B cell (primary cell): ENCODE results near the gene CA9. TPM values are rescaled to one million over a fixed set of nuclear protein-coding genes. Genes with fewer than 3 reads are reported as not detected.

Experiments
- ATAC-seq: fragments of 200-7000 bp; cut with Tn5 transposase; one replicate; pipeline ENCODE4 v1.10.0; 2021; ENCODE audit warnings: low read depth, mild to moderate bottlenecking, moderate number of reproducible peaks, moderate library complexity
- CTCF ChIA-PET: fragments of 350-600 bp; sonication (Branson Sonifier 250); formaldehyde crosslinking; loops from one replicate; lab custom pipeline; 2021; ENCODE audit warnings: antibody characterized with exemption, inconsistent platforms; lab: Charles Lee
- POLR2A ChIA-PET: fragments of 350-600 bp; sonication (Branson Sonifier 250); formaldehyde crosslinking; loops from one replicate; lab custom pipeline; 2021; ENCODE audit warnings: antibody characterized with exemption; lab: Charles Lee
- DNase-seq: peaks from one replicate; pipeline ENCODE4 v3.0.0; 2013
- H2AFZ ChIP-seq: 2 replicates; pipeline ENCODE4 v1.6.1; 2012; ENCODE audit warnings: mild to moderate bottlenecking, low read depth, low read length; ENCODE audit not compliant: insufficient read depth, poor library complexity, severe bottlenecking
- H3K27ac ChIP-seq, 2 donors: 1 replicate in 1 of 2; 2 replicates in 1 of 2; pipeline ENCODE4 v1.5.1; 2012 to 2013; ENCODE audit warnings: low read length in 2 of 2, mild to moderate bottlenecking in 2 of 2, moderate library complexity in 1 of 2
- H3K27me3 ChIP-seq, 4 experiments: fragments of 200-600 bp in 1 of 4; sonication (generic) in 1 of 4; replicated peaks in 1 of 4; 1 replicate in 2 of 4; 2 replicates in 2 of 4; pipeline versions ENCODE4 v1.6.1 to v1.7.0; 2013 to 2016; ENCODE audit warnings: low read length in 3 of 4, mild to moderate bottlenecking in 2 of 4, mixed read lengths in 1 of 4, moderate library complexity in 1 of 4; ENCODE audit not compliant: insufficient read depth in 4 of 4, control insufficient read depth in 3 of 4; ENCODE audit errors: control extremely low read depth in 1 of 4
- H3K36me3 ChIP-seq, 2 experiments: replicated peaks in 1 of 2; 1 replicate in 1 of 2; 2 replicates in 1 of 2; pipeline versions ENCODE4 v1.6.1 to v1.7.1; 2013; ENCODE audit warnings: low read length in 1 of 2; ENCODE audit not compliant: insufficient read depth in 2 of 2, control insufficient read depth in 1 of 2; ENCODE audit errors: control extremely low read depth in 1 of 2, extremely low read depth in 1 of 2
- H3K4me1 ChIP-seq, 2 donors: fragments of 200-600 bp in 1 of 2; sonication (generic) in 1 of 2; 1 replicate in 1 of 2; 2 replicates in 1 of 2; pipeline versions ENCODE4 v1.5.1 to v1.6.1; 2013 to 2017; ENCODE audit warnings: low read length in 2 of 2; ENCODE audit not compliant: control insufficient read depth in 2 of 2, insufficient read depth in 2 of 2
- H3K4me2 ChIP-seq: replicated peaks from 2 replicates; pipeline ENCODE3; 2012; ENCODE audit warnings: mild to moderate bottlenecking, low read depth, low read length; ENCODE audit not compliant: poor library complexity, severe bottlenecking
- H3K4me3 ChIP-seq, 5 experiments: fragments of 200-600 bp in 1 of 5; sonication (generic) in 1 of 5; 1 replicate in 3 of 5; 2 replicates in 2 of 5; pipeline versions ENCODE4 v1.5.1 to v1.7.0; 2011 to 2016; ENCODE audit warnings: low read length in 4 of 5, mild to moderate bottlenecking in 4 of 5, low read depth in 2 of 5, control low read depth in 1 of 5, moderate library complexity in 1 of 5; ENCODE audit not compliant: insufficient read depth in 1 of 5; ENCODE audit errors: control extremely low read depth in 1 of 5, extremely low read depth in 1 of 5
- H3K79me2 ChIP-seq: fragments of 200-600 bp; sonication (generic); one replicate; pipeline ENCODE4 v1.6.0; 2016; ENCODE audit warnings: low read length; ENCODE audit not compliant: control insufficient read depth, insufficient read depth
- H3K9ac ChIP-seq: fragments of 200-600 bp; sonication (generic); 2 replicates; pipeline ENCODE4 v1.6.1; 2017; ENCODE audit warnings: mild to moderate bottlenecking, low read length, moderate library complexity
- H3K9me3 ChIP-seq, 3 donors: one replicate each; pipeline versions ENCODE4 v1.6.1 to v1.7.1; 2013; ENCODE audit warnings: low read length in 2 of 3; ENCODE audit not compliant: control insufficient read depth in 2 of 3, insufficient read depth in 1 of 3; ENCODE audit errors: control extremely low read depth in 1 of 3
- H4K20me1 ChIP-seq: 2 replicates; pipeline ENCODE4 v1.6.0; 2012; ENCODE audit warnings: mild to moderate bottlenecking, low read length; ENCODE audit not compliant: insufficient read depth, control insufficient read depth, poor library complexity, severe bottlenecking
- H3K27ac Mint-ChIP-seq: one replicate; pipeline ENCODE4 v1.8.0; 2021; ENCODE audit warnings: mixed read lengths
- H3K27me3 Mint-ChIP-seq: one replicate; pipeline ENCODE4 v1.8.0; 2021; ENCODE audit warnings: mixed read lengths
- H3K4me1 Mint-ChIP-seq: one replicate; pipeline ENCODE4 v1.8.0; 2021; ENCODE audit warnings: mixed read lengths
- H3K4me3 Mint-ChIP-seq: one replicate; pipeline ENCODE4 v1.8.0; 2021; ENCODE audit warnings: mixed read lengths
- H3K9me3 Mint-ChIP-seq: one replicate; pipeline ENCODE4 v1.8.0; 2022; ENCODE audit warnings: mixed read lengths; ENCODE audit not compliant: insufficient read depth
- CTCF ChIP-seq: fragments of 200-600 bp; IDR thresholded peaks from one replicate; pipeline ENCODE4 v1.8.0; 2022; ENCODE audit warnings: antibody characterized with exemption, mild to moderate bottlenecking
- EZH2 ChIP-seq: IDR thresholded peaks from 2 replicates; pipeline ENCODE4 v1.6.1; 2012; ENCODE audit warnings: borderline replicate concordance, low read depth, mild to moderate bottlenecking, moderate library complexity, low read length; ENCODE audit not compliant: insufficient read depth, poor library complexity, severe bottlenecking
- WGBS: methylation state at CpG from one replicate; pipeline ENCODE4 v1.1.5; 2013; ENCODE audit warnings: missing lambda C conversion rate; ENCODE audit not compliant: insufficient coverage; 5-methylcytosine and 5-hydroxymethylcytosine counted together
- intact Hi-C: fragments of 100-400 bp; cut with micrococcal nuclease; formaldehyde crosslinking; loops from one replicate; pipeline ENCODE4 v1.10.0; 2022
- polyA plus RNA-seq: library from polyadenylated mRNA; depleted of rRNA; stranded (reverse); fragments of >200 nt; gene quantifications from 2 replicates; pipeline ENCODE4 v1.2.3, GENCODE V29; 2012
- small RNA-seq: library from RNA; depleted of rRNA; stranded (forward); fragments of <200 nt; gene quantifications from one replicate; pipeline ENCODE3, GENCODE V24; 2012; ENCODE audit warnings: low replicate concordance, low read depth; ENCODE audit not compliant: insufficient read length
- total RNA-seq, 2 donors: library from RNA; stranded (reverse); fragments of 120-200 nt in 1 of 2; gene quantifications; 1 replicate in 1 of 2; 2 replicates in 1 of 2; pipeline versions ENCODE4 v1.2.3 to v1.2.4, GENCODE V29; 2013 to 2022

Gene CA9
- total and polyA plus RNA-seq, 2 donors (not counting 1 experiment from before 2014, with no cell fraction given): not detected

- Histone ChIP-seq H3K4me2 (peak overlapping the region; percentile 89), H3K36me3 (peaks cover 1 to 37% of the 10 kb centered on the region in 2 experiments), H3K9me3 (no peaks in the 10 kb centered on the region), H3K79me2 (peaks cover 76% of the 10 kb centered on the region), H3K4me1 (peaks cover 63 to 67% of the 10 kb centered on the region in 2 donors), H3K4me3 (peak overlapping the region; percentile 52 to 87 (median 82)), H2AFZ (no peak overlapping the region), H3K27me3 (no peaks in the 10 kb centered on the region), H3K27ac (peak overlapping the region; percentile 69 to 92), H4K20me1 (peaks cover 47% of the 10 kb centered on the region), H3K9ac (peak overlapping the region; percentile 84)
- no peak overlapping the region for H3K27ac Mint-ChIP-seq
- no peaks in the 10 kb centered on the region for H3K9me3 Mint-ChIP-seq
- ChIA-PET POLR2A (interaction anchor here (0.5 to 4.4 kb wide), 2 partner anchors 12 to 116 kb away, joined by 3 to 21 read pairs; no protein-coding TSS in a partner anchor), CTCF (interaction anchor here (0.9 to 9.7 kb wide), 16 partner anchors 11 to 152 kb away, joined by 3 to 142 read pairs (median 10); partner anchors contain the start of genes CCDC107, GBA2, HINT2 and RGP1)
- peaks cover 14% of the 10 kb centered on the region for H3K4me1 Mint-ChIP-seq
- ATAC-seq: no peak
- no peak overlapping the region for H3K4me3 Mint-ChIP-seq
- 86% methylated on average over 2 of the region's 2 CpGs for WGBS
- intact Hi-C loops: loop anchor here (5.0 to 10.0 kb wide), 4 partner anchors 462 to 1913 kb away; partner anchors contain the start of genes CLTA, FANCG, UBE2R2 and VCP
- H3K27me3 Mint-ChIP-seq: no peaks in the 10 kb centered on the region
- TF ChIP-seq EZH2 (no peak), CTCF (no peak)
- DNase-seq: no peak
Observed at GRCh38 chr9:35730486-35730854, 56.7 kb downstream of the CA9 start.

Small RNA genes within 50 kb of the gene (small RNA-seq; reads per million reads assigned to genes)
- gene RMRP (not detected), gene RN7SL22P (not detected)

Other genes with a start within 250 kb of the CA9 start
- gene RUSC2, start 183.8 kb upstream of the CA9 start, total RNA-seq: 0.32 and 0.76 TPM in 2 replicates
- gene RUSC2, start 183.8 kb upstream of the CA9 start, polyA plus RNA-seq: 0.27 and 0.48 TPM in 2 replicates
- gene TESK1, start 68.7 kb upstream of the CA9 start, total RNA-seq: 94.1 and 94.6 TPM in 2 replicates
- 43.6 and 43.8 TPM in 2 replicates for gene TESK1, start 68.7 kb upstream of the CA9 start, polyA plus RNA-seq
- 94.6 and 110 TPM in 2 replicates for gene CD72, start 55.5 kb upstream of the CA9 start, total RNA-seq
- gene CD72, start 55.5 kb upstream of the CA9 start, polyA plus RNA-seq: 436 and 651 TPM in 2 replicates
- 38.5 and 39.5 TPM in 2 replicates for gene SIT1, start 23.0 kb upstream of the CA9 start, total RNA-seq
- gene SIT1, start 23.0 kb upstream of the CA9 start, polyA plus RNA-seq: 26.9 and 37.1 TPM in 2 replicates
- gene RMRP, start 15.9 kb upstream of the CA9 start, total RNA-seq: 7,890 and 7,920 TPM in 2 replicates
- not detected in 2 replicates for gene RMRP, start 15.9 kb upstream of the CA9 start, polyA plus RNA-seq
- gene CCDC107, start 15.6 kb upstream of the CA9 start, total RNA-seq: 33.8 and 41.6 TPM in 2 replicates
- 22.4 and 22.5 TPM in 2 replicates for gene CCDC107, start 15.6 kb upstream of the CA9 start, polyA plus RNA-seq
- 0.53 and 0.62 TPM in 2 replicates for gene ARHGEF39, start 8.7 kb upstream of the CA9 start, total RNA-seq
- gene ARHGEF39, start 8.7 kb upstream of the CA9 start, polyA plus RNA-seq: 0.35 and 0.40 TPM in 2 replicates
- 6.0 and 6.3 TPM in 2 replicates for gene TPM2, start 16.0 kb downstream of the CA9 start, total RNA-seq
- 2.4 and 9.8 TPM in 2 replicates for gene TPM2, start 16.0 kb downstream of the CA9 start, polyA plus RNA-seq
- gene TLN1, start 58.3 kb downstream of the CA9 start, total RNA-seq: 272 and 280 TPM in 2 replicates
- gene TLN1, start 58.3 kb downstream of the CA9 start, polyA plus RNA-seq: 97.2 and 102 TPM in 2 replicates
- gene CREB3, start 58.7 kb downstream of the CA9 start, total RNA-seq: 18.1 and 20.7 TPM in 2 replicates
- 12.3 and 14.2 TPM in 2 replicates for gene CREB3, start 58.7 kb downstream of the CA9 start, polyA plus RNA-seq
- gene GBA2, start 75.3 kb downstream of the CA9 start, total RNA-seq: 137 and 158 TPM in 2 replicates
- 110 and 114 TPM in 2 replicates for gene GBA2, start 75.3 kb downstream of the CA9 start, polyA plus RNA-seq
- gene RGP1, start 75.4 kb downstream of the CA9 start, total RNA-seq: 42.3 and 44.3 TPM in 2 replicates
- 11.4 and 17.6 TPM in 2 replicates for gene RGP1, start 75.4 kb downstream of the CA9 start, polyA plus RNA-seq
- gene MSMP, start 80.3 kb downstream of the CA9 start, total RNA-seq: 3.9 TPM in 2 replicates
- 1.6 and 2.3 TPM in 2 replicates for gene MSMP, start 80.3 kb downstream of the CA9 start, polyA plus RNA-seq
- 4.9 and 8.0 TPM in 2 replicates for gene NPR2, start 117.7 kb downstream of the CA9 start, total RNA-seq
- 7.6 and 9.2 TPM in 2 replicates for gene NPR2, start 117.7 kb downstream of the CA9 start, polyA plus RNA-seq
- 5.4 and 5.6 TPM in 2 replicates for gene SPAG8, start 138.3 kb downstream of the CA9 start, total RNA-seq
- gene SPAG8, start 138.3 kb downstream of the CA9 start, polyA plus RNA-seq: 1.6 and 2.0 TPM in 2 replicates
- 29.7 and 31.9 TPM in 2 replicates for gene HINT2, start 141.1 kb downstream of the CA9 start, total RNA-seq
- gene HINT2, start 141.1 kb downstream of the CA9 start, polyA plus RNA-seq: 20.5 and 33.6 TPM in 2 replicates
- gene FAM221B, start 154.8 kb downstream of the CA9 start, total RNA-seq: not detected in 2 replicates
- gene FAM221B, start 154.8 kb downstream of the CA9 start, polyA plus RNA-seq: not detected in 2 replicates
- 13.6 and 14.5 TPM in 2 replicates for gene TMEM8B, start 155.3 kb downstream of the CA9 start, total RNA-seq
- gene TMEM8B, start 155.3 kb downstream of the CA9 start, polyA plus RNA-seq: 10.5 and 12.2 TPM in 2 replicates
- gene OR13J1, start 196.5 kb downstream of the CA9 start, total RNA-seq: not detected in 2 replicates
- not detected in 2 replicates for gene OR13J1, start 196.5 kb downstream of the CA9 start, polyA plus RNA-seq
- not detected in 2 replicates for gene HRCT1, start 232.3 kb downstream of the CA9 start, total RNA-seq
- gene HRCT1, start 232.3 kb downstream of the CA9 start, polyA plus RNA-seq: not detected in 2 replicates
- not detected in 2 replicates for gene SPAAR, start 235.6 kb downstream of the CA9 start, total RNA-seq
- gene SPAAR, start 235.6 kb downstream of the CA9 start, polyA plus RNA-seq: not detected in 2 replicates